ENCODE results near the gene HERC5.

GRCh38 chr4:88477229-88477860 is 20.4 kb downstream of the HERC5 start:
- TF ChIP-seq POLR2A (IDR thresholded peaks at IDR 0.05) = no peak
- TF ChIP-seq CTCF (IDR thresholded peaks at IDR 0.05) = no peak
